ENCODE data around the gene BANF2.

Gene BANF2

GRCh38 chr20:17743677-17744076 lies 43.9 kb downstream of the BANF2 start:
- no peaks in the 10 kb centered on the region for H3K27me3 ChIP-seq (ENCODE audit: control insufficient read depth, insufficient read depth, low read length)
- TF ChIP-seq, protein P1, sequence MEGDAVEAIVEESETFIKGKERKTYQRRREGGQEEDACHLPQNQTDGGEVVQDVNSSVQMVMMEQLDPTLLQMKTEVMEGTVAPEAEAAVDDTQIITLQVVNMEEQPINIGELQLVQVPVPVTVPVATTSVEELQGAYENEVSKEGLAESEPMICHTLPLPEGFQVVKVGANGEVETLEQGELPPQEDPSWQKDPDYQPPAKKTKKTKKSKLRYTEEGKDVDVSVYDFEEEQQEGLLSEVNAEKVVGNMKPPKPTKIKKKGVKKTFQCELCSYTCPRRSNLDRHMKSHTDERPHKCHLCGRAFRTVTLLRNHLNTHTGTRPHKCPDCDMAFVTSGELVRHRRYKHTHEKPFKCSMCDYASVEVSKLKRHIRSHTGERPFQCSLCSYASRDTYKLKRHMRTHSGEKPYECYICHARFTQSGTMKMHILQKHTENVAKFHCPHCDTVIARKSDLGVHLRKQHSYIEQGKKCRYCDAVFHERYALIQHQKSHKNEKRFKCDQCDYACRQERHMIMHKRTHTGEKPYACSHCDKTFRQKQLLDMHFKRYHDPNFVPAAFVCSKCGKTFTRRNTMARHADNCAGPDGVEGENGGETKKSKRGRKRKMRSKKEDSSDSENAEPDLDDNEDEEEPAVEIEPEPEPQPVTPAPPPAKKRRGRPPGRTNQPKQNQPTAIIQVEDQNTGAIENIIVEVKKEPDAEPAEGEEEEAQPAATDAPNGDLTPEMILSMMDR (IDR thresholded peaks at IDR 0.05): no peak

DNA sequence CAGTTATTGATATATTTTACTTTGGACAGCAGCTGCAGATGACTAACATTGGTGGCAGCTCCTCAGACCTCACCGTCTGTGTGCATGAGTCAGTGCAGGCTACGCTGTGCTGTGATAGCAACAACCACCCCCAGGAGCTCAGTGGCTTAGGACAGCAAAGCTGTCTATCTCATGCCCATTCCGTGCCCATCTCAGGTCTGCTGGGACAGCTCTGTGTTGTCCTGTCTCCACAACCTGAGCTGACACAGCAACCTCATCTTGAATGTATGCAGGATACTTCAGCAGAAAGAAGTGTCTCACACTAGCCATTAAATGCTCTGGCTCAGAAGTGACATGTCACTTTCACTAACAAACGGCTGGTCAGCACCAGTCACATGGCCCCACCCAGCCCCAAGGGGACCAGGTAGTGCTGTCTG lies 47.7 kb downstream of the BANF2 start:
- Histone ChIP-seq H3K4me1 (no peaks in the 10 kb centered on the region), H3K4me3 (ENCODE audit: low read depth, low read length) (no peak overlapping the region), H3K36me3 (ENCODE audit: control insufficient read depth, insufficient read depth, low read length) (no peaks in the 10 kb centered on the region), H3K9me3 (ENCODE audit: control insufficient read depth, low read length) (no peaks in the 10 kb centered on the region), H2AFZ (no peak overlapping the region), H3K79me2 (no peaks in the 10 kb centered on the region), H3K27ac (no peak overlapping the region), H3K9ac (no peak overlapping the region), H3K4me2 (ENCODE audit: low read length) (no peak overlapping the region), H3K27me3 (ENCODE audit: control insufficient read depth, insufficient read depth, low read length) (no peaks in the 10 kb centered on the region)
- TF ChIP-seq, protein P1 (IDR thresholded peaks at IDR 0.05): no peak

More at GRCh38 chr20:17743677-17744076, 43.9 kb downstream of the BANF2 start:
- H3K36me3 ChIP-seq (ENCODE audit: control insufficient read depth, insufficient read depth, low read length): no peaks in the 10 kb centered on the region
- no peak overlapping the region for H2AFZ ChIP-seq
- H3K9ac ChIP-seq: no peak overlapping the region
- H3K4me1 ChIP-seq: no peaks in the 10 kb centered on the region
- no peak overlapping the region for H3K4me3 ChIP-seq (ENCODE audit: low read depth, low read length)
- no peaks in the 10 kb centered on the region for H3K9me3 ChIP-seq (ENCODE audit: control insufficient read depth, low read length)
- H3K79me2 ChIP-seq: no peaks in the 10 kb centered on the region
- H3K27ac ChIP-seq: no peak overlapping the region
- no peak overlapping the region for H3K4me2 ChIP-seq (ENCODE audit: low read length)

- no peak overlapping the region for H3K27ac ChIP-seq
- no peak overlapping the region for H2AFZ ChIP-seq
- no peaks in the 10 kb centered on the region for H3K27me3 ChIP-seq (ENCODE audit: control insufficient read depth, insufficient read depth, low read length)
- no peaks in the 10 kb centered on the region for H3K9me3 ChIP-seq (ENCODE audit: control insufficient read depth, low read length)
- H3K79me2 ChIP-seq: no peaks in the 10 kb centered on the region
- TF ChIP-seq, protein P1 (IDR thresholded peaks at IDR 0.05): no peak
- H3K4me3 ChIP-seq (ENCODE audit: low read depth, low read length): no peak overlapping the region
- H3K4me1 ChIP-seq: no peaks in the 10 kb centered on the region
- no peak overlapping the region for H3K9ac ChIP-seq
- H3K4me2 ChIP-seq (ENCODE audit: low read length): no peak overlapping the region
- no peaks in the 10 kb centered on the region for H3K36me3 ChIP-seq (ENCODE audit: control insufficient read depth, insufficient read depth, low read length)
Measured at GRCh38 chr20:17748279-17748678, 48.5 kb downstream of the BANF2 start.

- H2AFZ ChIP-seq: no peak overlapping the region
- no peak overlapping the region for H3K9ac ChIP-seq
- H3K27ac ChIP-seq: no peak overlapping the region
- TF ChIP-seq, protein P1 (IDR thresholded peaks at IDR 0.05): no peak
- no peaks in the 10 kb centered on the region for H3K36me3 ChIP-seq (ENCODE audit: control insufficient read depth, insufficient read depth, low read length)
- H3K4me1 ChIP-seq: no peaks in the 10 kb centered on the region
- H3K79me2 ChIP-seq: no peaks in the 10 kb centered on the region
- no peaks in the 10 kb centered on the region for H3K9me3 ChIP-seq (ENCODE audit: control insufficient read depth, low read length)
- no peak overlapping the region for H3K4me3 ChIP-seq (ENCODE audit: low read depth, low read length)
- H3K4me2 ChIP-seq (ENCODE audit: low read length): no peak overlapping the region
- no peaks in the 10 kb centered on the region for H3K27me3 ChIP-seq (ENCODE audit: control insufficient read depth, insufficient read depth, low read length)
Measured at GRCh38 chr20:17749626-17749977, 49.8 kb downstream of the BANF2 start.

GRCh38 chr20:17749978-17750721 lies 50.4 kb downstream of the BANF2 start:
- Histone ChIP-seq H3K4me1 (no peaks in the 10 kb centered on the region), H2AFZ (no peak overlapping the region), H3K79me2 (no peaks in the 10 kb centered on the region), H3K27ac (no peak overlapping the region), H3K4me3 (ENCODE audit: low read depth, low read length) (no peak overlapping the region), H3K9me3 (ENCODE audit: control insufficient read depth, low read length) (no peaks in the 10 kb centered on the region), H3K4me2 (ENCODE audit: low read length) (no peak overlapping the region), H3K9ac (no peak overlapping the region), H3K36me3 (ENCODE audit: control insufficient read depth, insufficient read depth, low read length) (no peaks in the 10 kb centered on the region), H3K27me3 (ENCODE audit: control insufficient read depth, insufficient read depth, low read length) (no peaks in the 10 kb centered on the region)
- TF ChIP-seq, protein P1 (IDR thresholded peaks at IDR 0.05): no peak

All from parathyroid adenoma (tissue), 2 donors.